OCI-LY1 (cell line): Measurements from ENCODE around the gene VWA1.
"Not testable (repeated sequence)": the region's sequence is repeated elsewhere in the genome, so short reads cannot be mapped to it uniquely, and the experiment has no call there.

ENCODE experiments used
- CTCF ChIP-seq: fragments of 200-600 bp; sonication (generic), shearing (Covaris generic); IDR thresholded peaks from 2 replicates; pipeline ENCODE4 v1.5.1; 2017; ENCODE audit warnings: mild to moderate bottlenecking, antibody characterized with exemption, low read length, moderate library complexity, mixed read lengths
- EZH2 ChIP-seq: fragments of 200-600 bp; sonication (generic), shearing (Covaris generic); IDR thresholded peaks from 2 replicates; pipeline ENCODE4 v1.8.0; 2017; ENCODE audit warnings: borderline replicate concordance, mixed run types, mild to moderate bottlenecking, antibody characterized with exemption, low read length, moderate library complexity, mixed read lengths

- TF ChIP-seq CTCF, EZH2: not testable (repeated sequence)
These were observed 24.2 kb downstream of the VWA1 start for GRCh38 chr1:1459711-1460110.
